Nephron (organoid): Measurements from ENCODE around the gene IQSEC1.
A peak's percentile ranks its signal among the peaks of the same experiment; 100 is the strongest.

Experiments
- H3K27ac Mint-ChIP-seq, 3 experiments: 2 replicates each; pipeline ENCODE4 v1.8.0; 2020; ENCODE audit warnings: mixed read lengths in 3 of 3, mild to moderate bottlenecking in 2 of 3, moderate library complexity in 1 of 3
- H3K27me3 Mint-ChIP-seq: 2 replicates; pipeline ENCODE4 v1.8.0; 2021; ENCODE audit warnings: low read depth, mild to moderate bottlenecking, moderate library complexity, mixed read lengths
- H3K36me3 Mint-ChIP-seq: 2 replicates; pipeline ENCODE4 v1.8.0; 2020; ENCODE audit warnings: low read depth, mixed read lengths
- H3K4me1 Mint-ChIP-seq: 2 replicates; pipeline ENCODE4 v1.8.0; 2020; ENCODE audit warnings: mixed read lengths
- H3K4me3 Mint-ChIP-seq, 3 experiments: 2 replicates each; pipeline ENCODE4 v1.8.0; 2020; ENCODE audit warnings: mild to moderate bottlenecking in 3 of 3, mixed read lengths in 3 of 3, moderate library complexity in 2 of 3
- H3K9me3 Mint-ChIP-seq: 2 replicates; pipeline ENCODE4 v1.8.0; 2020; ENCODE audit warnings: mixed read lengths
- TF ChIP-seq, protein P1 (sequence below), 3 experiments: fragments of 200-600 bp; sonication (generic); IDR thresholded peaks; one replicate each; pipeline ENCODE4 v1.5.0; 2021; ENCODE audit warnings: antibody characterized with exemption in 3 of 3; ENCODE audit not compliant: unreplicated experiment in 3 of 3

IQSEC1 gene

GRCh38 chr3:12896063-12896985 lies 176.9 kb downstream of the IQSEC1 start:
- Mint-ChIP-seq H3K4me1 (peaks cover 22% of the 10 kb centered on the region), H3K27ac (peak overlapping the region in 1 of 3 experiments; percentile 91), H3K36me3 (peaks cover 15% of the 10 kb centered on the region), H3K27me3 (peaks cover 11% of the 10 kb centered on the region), H3K9me3 (no peaks in the 10 kb centered on the region), H3K4me3 (no peak overlapping the region)
- TF ChIP-seq, protein P1, sequence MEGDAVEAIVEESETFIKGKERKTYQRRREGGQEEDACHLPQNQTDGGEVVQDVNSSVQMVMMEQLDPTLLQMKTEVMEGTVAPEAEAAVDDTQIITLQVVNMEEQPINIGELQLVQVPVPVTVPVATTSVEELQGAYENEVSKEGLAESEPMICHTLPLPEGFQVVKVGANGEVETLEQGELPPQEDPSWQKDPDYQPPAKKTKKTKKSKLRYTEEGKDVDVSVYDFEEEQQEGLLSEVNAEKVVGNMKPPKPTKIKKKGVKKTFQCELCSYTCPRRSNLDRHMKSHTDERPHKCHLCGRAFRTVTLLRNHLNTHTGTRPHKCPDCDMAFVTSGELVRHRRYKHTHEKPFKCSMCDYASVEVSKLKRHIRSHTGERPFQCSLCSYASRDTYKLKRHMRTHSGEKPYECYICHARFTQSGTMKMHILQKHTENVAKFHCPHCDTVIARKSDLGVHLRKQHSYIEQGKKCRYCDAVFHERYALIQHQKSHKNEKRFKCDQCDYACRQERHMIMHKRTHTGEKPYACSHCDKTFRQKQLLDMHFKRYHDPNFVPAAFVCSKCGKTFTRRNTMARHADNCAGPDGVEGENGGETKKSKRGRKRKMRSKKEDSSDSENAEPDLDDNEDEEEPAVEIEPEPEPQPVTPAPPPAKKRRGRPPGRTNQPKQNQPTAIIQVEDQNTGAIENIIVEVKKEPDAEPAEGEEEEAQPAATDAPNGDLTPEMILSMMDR (IDR thresholded peaks at IDR 0.05; ENCODE audit: unreplicated experiment in 3 of 3): no peak

GRCh38 chr3:12895391-12896062 lies 177.7 kb downstream of the IQSEC1 start:
- Mint-ChIP-seq H3K9me3 (no peaks in the 10 kb centered on the region), H3K27ac (peak overlapping the region in 2 of 3 experiments; percentile 37 to 91), H3K4me1 (peaks cover 22% of the 10 kb centered on the region), H3K27me3 (peaks cover 16% of the 10 kb centered on the region), H3K36me3 (peaks cover 13% of the 10 kb centered on the region), H3K4me3 (no peak overlapping the region)
- TF ChIP-seq, protein P1 (IDR thresholded peaks at IDR 0.05; ENCODE audit: unreplicated experiment in 3 of 3): no peak

- Mint-ChIP-seq H3K4me3 (peak overlapping the region in 1 of 3 experiments; percentile 13), H3K9me3 (no peaks in the 10 kb centered on the region), H3K36me3 (peaks cover 8% of the 10 kb centered on the region)
Observed at GRCh38 chr3:12894629-12895028, 178.6 kb downstream of the IQSEC1 start.

GRCh38 chr3:12893852-12894251 lies 179.4 kb downstream of the IQSEC1 start:
- peaks cover 28% of the 10 kb centered on the region for H3K27me3 Mint-ChIP-seq
- peak overlapping the region in 1 of 3 experiments; percentile 91 for H3K27ac Mint-ChIP-seq
- H3K4me3 Mint-ChIP-seq: no peak overlapping the region
- no peaks in the 10 kb centered on the region for H3K9me3 Mint-ChIP-seq
- H3K36me3 Mint-ChIP-seq: peaks cover 4% of the 10 kb centered on the region
- peaks cover 22% of the 10 kb centered on the region for H3K4me1 Mint-ChIP-seq
- TF ChIP-seq, protein P1 (IDR thresholded peaks at IDR 0.05; ENCODE audit: unreplicated experiment in 3 of 3): no peak

More at GRCh38 chr3:12894629-12895028, 178.6 kb downstream of the IQSEC1 start:
- Mint-ChIP-seq H3K27ac (peak overlapping the region; percentile 37 to 91 (median 75)), H3K27me3 (peaks cover 23% of the 10 kb centered on the region), H3K4me1 (peaks cover 22% of the 10 kb centered on the region)
- TF ChIP-seq, protein P1 (IDR thresholded peaks at IDR 0.05; ENCODE audit: unreplicated experiment in 3 of 3): no peak

DNA sequence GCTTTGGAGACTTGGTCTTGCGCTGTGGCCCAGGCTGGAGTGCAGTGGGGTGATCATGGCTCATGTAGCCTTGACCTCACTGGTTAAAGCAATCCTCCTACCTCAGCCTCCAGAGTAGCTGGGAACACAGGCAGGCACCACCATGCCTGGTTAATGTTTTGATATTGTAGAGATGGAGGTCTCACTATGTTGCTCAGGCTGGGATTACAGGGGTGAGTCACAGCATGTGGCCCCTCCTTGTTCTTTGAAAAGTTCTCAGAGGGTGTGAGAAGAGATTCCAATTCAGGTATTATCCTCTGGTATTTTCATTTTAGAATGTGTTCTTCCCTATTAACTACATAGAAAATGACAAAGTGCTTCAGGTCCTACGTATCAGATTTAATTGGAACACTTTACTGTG lies 180.0 kb downstream of the IQSEC1 start:
- Mint-ChIP-seq H3K27ac (no peak overlapping the region), H3K9me3 (no peaks in the 10 kb centered on the region), H3K4me3 (no peak overlapping the region), H3K4me1 (peaks cover 18% of the 10 kb centered on the region), H3K27me3 (peaks cover 34% of the 10 kb centered on the region), H3K36me3 (no peaks in the 10 kb centered on the region)
- TF ChIP-seq, protein P1 (IDR thresholded peaks at IDR 0.05; ENCODE audit: unreplicated experiment in 3 of 3): no peak
